Stomach (tissue), 4 donors: ENCODE results near the gene CLIP4.

Source experiments
- POLR2A ChIP-seq, 4 donors: fragments of 450-650 bp; IDR thresholded peaks; one replicate each; pipeline ENCODE4 v1.6.1; 2016; ENCODE audit warnings: antibody characterized with exemption in 4 of 4, control low read depth in 2 of 4, mild to moderate bottlenecking in 1 of 4, moderate library complexity in 1 of 4
- POLR2AphosphoS5 ChIP-seq, 3 donors: sonication (generic); formaldehyde crosslinking; IDR thresholded peaks; one replicate each; pipeline ENCODE4 v1.6.1; 2016; ENCODE audit warnings: antibody characterized with exemption in 3 of 3
- TF ChIP-seq, protein P1 (sequence below), 7 experiments: fragments of 450-650 bp in 4 of 7; fragments of 200-600 bp in 3 of 7; sonication (generic) in 3 of 7; IDR thresholded peaks; one replicate each; pipeline ENCODE4 v1.5.1; 2016 to 2019; ENCODE audit warnings: antibody characterized with exemption in 7 of 7, control low read depth in 2 of 7, mild to moderate bottlenecking in 1 of 7

DNA sequence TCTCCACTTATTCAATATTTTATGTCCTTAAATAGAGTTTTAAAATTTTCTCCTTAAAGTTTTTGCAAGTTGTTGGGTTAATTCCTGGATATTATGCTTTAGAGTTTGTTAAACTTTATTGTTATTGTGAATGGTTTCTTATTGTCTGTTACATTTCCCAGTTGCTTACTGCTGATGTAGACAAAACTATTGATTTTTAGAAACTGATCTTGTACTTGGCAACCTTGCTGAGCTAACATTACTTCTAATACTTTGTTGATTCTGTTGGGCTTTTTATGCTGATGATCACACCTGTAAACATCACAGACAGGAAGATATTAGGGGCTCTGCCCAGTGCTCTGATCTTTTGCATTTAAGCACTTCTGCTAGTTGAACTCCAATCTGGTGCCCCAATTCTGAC is 2.8 kb upstream of the CLIP4 start:
- TF ChIP-seq, protein P1, sequence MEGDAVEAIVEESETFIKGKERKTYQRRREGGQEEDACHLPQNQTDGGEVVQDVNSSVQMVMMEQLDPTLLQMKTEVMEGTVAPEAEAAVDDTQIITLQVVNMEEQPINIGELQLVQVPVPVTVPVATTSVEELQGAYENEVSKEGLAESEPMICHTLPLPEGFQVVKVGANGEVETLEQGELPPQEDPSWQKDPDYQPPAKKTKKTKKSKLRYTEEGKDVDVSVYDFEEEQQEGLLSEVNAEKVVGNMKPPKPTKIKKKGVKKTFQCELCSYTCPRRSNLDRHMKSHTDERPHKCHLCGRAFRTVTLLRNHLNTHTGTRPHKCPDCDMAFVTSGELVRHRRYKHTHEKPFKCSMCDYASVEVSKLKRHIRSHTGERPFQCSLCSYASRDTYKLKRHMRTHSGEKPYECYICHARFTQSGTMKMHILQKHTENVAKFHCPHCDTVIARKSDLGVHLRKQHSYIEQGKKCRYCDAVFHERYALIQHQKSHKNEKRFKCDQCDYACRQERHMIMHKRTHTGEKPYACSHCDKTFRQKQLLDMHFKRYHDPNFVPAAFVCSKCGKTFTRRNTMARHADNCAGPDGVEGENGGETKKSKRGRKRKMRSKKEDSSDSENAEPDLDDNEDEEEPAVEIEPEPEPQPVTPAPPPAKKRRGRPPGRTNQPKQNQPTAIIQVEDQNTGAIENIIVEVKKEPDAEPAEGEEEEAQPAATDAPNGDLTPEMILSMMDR (IDR thresholded peaks at IDR 0.05): no peak
- TF ChIP-seq POLR2A (IDR thresholded peaks at IDR 0.05): no peak
- no peak for TF ChIP-seq POLR2AphosphoS5 (IDR thresholded peaks at IDR 0.05)
